ENCODE data around the gene TSR2.

Gene TSR2

GRCh38 chrX:54439960-54440871 is at the start of gene TSR2:
Gene TSR2, plus strand, starts transcription at chrX:54440404. Its CDS starts 18 bp downstream, at chrX:54440422.
- DNase-seq (ENCODE audit: low spot score) = peak; percentile 72

- DNase-seq (ENCODE audit: low spot score) = no peak
Observed at GRCh38 chrX:54397113-54397512, 43.1 kb upstream of the TSR2 start.

- DNase-seq (ENCODE audit: low spot score) = no peak
Observed at GRCh38 chrX:54407266-54407665, 32.9 kb upstream of the TSR2 start.

GRCh38 chrX:54411732-54412131 is 28.5 kb upstream of the TSR2 start:
- DNase-seq (ENCODE audit: low spot score) = no peak

- no peak for DNase-seq (ENCODE audit: low spot score)
Observed at GRCh38 chrX:54413753-54414152, 26.5 kb upstream of the TSR2 start.

- no peak for DNase-seq (ENCODE audit: low spot score)
Observed at GRCh38 chrX:54415534-54416350, 24.5 kb upstream of the TSR2 start.

- DNase-seq (ENCODE audit: low spot score) = no peak
Observed at GRCh38 chrX:54416965-54417364, 23.2 kb upstream of the TSR2 start.

- DNase-seq (ENCODE audit: low spot score) = no peak
Observed at GRCh38 chrX:54419559-54420302, 20.5 kb upstream of the TSR2 start.

- no peak for DNase-seq (ENCODE audit: low spot score)
Observed at GRCh38 chrX:54422168-54422567, 18.0 kb upstream of the TSR2 start.

GRCh38 chrX:54423161-54423888 is 16.9 kb upstream of the TSR2 start:
- DNase-seq (ENCODE audit: low spot score) = no peak

- DNase-seq (ENCODE audit: low spot score) = no peak
Observed at GRCh38 chrX:54427837-54428424, 12.3 kb upstream of the TSR2 start.

GRCh38 chrX:54430519-54430918 is 9.7 kb upstream of the TSR2 start:
- no peak for DNase-seq (ENCODE audit: low spot score)

GRCh38 chrX:54435121-54435520 is 5.1 kb upstream of the TSR2 start:
- DNase-seq (ENCODE audit: low spot score) = no peak

GRCh38 chrX:54442790-54443189 is 2.6 kb downstream of the TSR2 start:
- DNase-seq (ENCODE audit: low spot score) = no peak

GRCh38 chrX:54444752-54445151 is 4.5 kb downstream of the TSR2 start:
- DNase-seq (ENCODE audit: low spot score) = no peak

GRCh38 chrX:54446084-54446483 is 5.9 kb downstream of the TSR2 start:
- DNase-seq (ENCODE audit: low spot score) = no peak

- no peak for DNase-seq (ENCODE audit: low spot score)
Observed at GRCh38 chrX:54447461-54447860, 7.3 kb downstream of the TSR2 start.

- no peak for DNase-seq (ENCODE audit: low spot score)
Observed at GRCh38 chrX:54449929-54450328, 9.7 kb downstream of the TSR2 start.

GRCh38 chrX:54452920-54453319 is 12.7 kb downstream of the TSR2 start:
- DNase-seq (ENCODE audit: low spot score) = no peak

GRCh38 chrX:54470054-54470760 is 30.0 kb downstream of the TSR2 start:
- DNase-seq (ENCODE audit: low spot score) = no peak

All from COLO829 (cell line).